CD1c-positive myeloid dendritic cell (primary cell): ENCODE measurements around the gene CLRN3.

Source experiments
- DNase-seq: peaks from one replicate; pipeline ENCODE4 v3.0.0-alpha.2; 2016; ENCODE audit errors: extremely low spot score

The CLRN3 gene

DNA sequence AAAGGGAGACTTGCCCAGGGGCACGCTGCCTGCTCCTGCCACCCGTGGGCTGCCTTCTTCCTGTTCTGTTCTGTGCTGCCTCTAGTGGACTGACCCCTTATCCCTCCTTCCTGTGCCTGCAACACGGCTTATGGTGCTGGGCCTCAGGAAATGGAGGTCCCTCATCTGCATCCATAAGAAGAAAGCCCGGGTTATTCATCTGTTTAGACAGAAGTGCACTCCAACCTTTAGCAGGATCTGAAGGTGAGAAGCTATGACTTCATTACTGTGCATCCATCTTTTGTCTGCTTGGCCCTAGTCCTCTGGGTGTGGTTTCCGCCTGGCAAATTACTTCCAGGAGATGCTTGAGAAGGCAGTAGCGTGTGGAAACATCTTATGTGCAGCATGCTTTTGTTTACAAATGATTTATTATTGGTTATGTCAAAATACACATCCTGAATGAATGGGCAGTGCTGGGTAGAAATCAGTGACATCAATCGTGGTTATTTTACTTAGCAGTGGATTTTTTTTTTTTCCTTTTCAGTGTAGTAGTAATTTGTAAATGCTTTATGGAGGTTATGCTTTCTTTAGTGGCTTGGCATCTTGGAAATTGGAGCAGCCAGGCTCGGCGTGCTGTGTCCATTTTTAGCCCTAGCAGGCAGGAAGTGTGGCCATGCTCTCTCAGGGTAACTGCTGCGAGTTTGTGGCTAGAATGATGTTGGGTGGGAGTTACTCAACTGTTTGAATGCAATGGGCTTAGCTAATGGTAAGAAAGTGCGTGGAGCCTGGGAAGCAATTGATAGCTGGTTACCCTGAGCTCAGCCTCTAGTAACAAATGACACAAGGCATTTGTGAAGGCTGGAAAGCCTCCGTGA, 26.9 kb upstream of the CLRN3 start:
- DNase-seq: peak; percentile 30

- DNase-seq: peak; percentile 56
These were observed 25.8 kb upstream of the CLRN3 start for GRCh38 chr10:127918572-127918971.

- no peak for DNase-seq
These were observed 24.1 kb upstream of the CLRN3 start for GRCh38 chr10:127916826-127917225.

GRCh38 chr10:127915324-127915723, 22.6 kb upstream of the CLRN3 start:
- no peak for DNase-seq

DNA sequence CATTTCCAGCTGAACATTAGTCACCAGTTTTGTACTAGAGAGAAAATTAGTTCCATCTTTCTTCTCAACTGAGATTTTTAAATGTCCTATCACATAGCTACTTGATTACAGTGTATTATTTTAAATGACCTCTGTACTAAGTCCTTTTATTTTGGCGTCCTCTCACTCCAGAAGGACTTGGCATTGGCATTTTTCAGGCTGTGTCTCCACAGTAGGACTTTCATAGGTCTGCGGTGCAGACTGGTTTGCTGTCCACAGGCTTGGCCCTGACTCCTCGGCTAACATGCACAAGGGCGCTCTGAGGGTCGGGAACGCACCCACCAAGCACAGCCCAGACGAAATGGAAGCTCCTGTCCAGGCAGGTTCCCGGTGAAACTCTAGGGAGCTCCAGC, 20.6 kb upstream of the CLRN3 start:
- DNase-seq: no peak

- DNase-seq: no peak
These were observed 20.0 kb upstream of the CLRN3 start for GRCh38 chr10:127912607-127913367.

- no peak for DNase-seq
These were observed 19.1 kb upstream of the CLRN3 start for GRCh38 chr10:127911867-127912257.

DNA sequence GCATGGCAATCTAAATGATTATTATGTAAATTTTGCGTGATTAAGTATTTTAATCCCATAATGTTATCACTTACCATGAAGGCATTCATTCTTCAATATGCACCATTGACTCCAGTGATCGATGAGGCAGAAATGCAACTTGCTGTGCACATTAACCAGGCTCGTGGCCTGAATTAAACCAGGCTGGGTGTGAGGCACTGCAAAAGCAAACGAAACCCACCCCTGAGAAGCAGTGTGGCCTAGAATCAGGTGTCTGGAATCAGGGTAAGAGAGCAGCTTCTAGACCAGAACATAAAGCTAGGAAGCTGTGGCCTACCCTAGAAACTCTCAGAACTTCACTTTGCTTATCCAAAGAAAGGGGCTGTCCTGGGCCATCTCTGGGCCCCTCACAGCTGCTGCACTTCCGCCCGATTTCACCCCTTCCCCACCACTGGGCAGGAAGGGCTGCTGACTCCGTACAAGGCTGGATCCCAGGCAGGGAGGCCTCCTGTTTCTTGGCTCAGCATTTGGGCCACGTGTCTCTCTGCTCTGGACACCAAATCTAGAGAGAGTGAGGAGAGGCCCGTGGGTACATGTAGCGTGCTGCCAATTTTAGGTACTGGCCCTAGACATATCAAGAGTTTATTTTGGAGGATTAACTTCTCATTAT, 18.6 kb upstream of the CLRN3 start:
- no peak for DNase-seq

DNA sequence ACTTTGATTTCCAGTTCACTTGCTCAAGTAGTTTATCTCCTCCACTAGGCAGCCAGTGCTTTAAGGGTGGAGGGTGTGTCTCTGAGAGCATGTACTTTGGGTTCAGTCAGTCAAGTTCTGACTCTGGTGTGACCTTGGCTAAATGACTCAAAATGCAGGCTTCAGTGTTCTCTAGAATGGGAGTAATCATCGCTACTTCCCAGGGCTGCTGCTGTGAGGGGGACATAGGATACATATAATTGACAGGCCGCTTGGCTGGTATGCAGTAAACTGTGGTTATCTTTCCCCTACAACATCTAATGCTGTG, 17.7 kb upstream of the CLRN3 start:
- no peak for DNase-seq

- no peak for DNase-seq
These were observed 17.1 kb upstream of the CLRN3 start for GRCh38 chr10:127909716-127910463.

DNA sequence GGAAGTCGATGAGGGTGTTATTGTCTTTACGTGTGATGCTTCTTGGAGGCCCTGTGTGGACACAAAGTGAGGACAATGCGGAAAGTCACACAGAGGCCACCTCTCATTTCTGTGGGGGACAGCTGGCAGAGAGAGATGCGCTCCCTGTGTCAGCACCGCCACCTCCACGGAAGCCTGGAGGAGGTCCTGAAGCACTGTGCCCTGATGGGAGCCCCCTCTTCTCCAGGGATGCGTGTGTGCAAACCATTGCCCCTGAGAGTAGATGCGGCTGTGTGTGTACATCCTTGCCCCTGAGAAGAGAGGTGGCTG, 16.2 kb upstream of the CLRN3 start:
- DNase-seq: no peak

DNA sequence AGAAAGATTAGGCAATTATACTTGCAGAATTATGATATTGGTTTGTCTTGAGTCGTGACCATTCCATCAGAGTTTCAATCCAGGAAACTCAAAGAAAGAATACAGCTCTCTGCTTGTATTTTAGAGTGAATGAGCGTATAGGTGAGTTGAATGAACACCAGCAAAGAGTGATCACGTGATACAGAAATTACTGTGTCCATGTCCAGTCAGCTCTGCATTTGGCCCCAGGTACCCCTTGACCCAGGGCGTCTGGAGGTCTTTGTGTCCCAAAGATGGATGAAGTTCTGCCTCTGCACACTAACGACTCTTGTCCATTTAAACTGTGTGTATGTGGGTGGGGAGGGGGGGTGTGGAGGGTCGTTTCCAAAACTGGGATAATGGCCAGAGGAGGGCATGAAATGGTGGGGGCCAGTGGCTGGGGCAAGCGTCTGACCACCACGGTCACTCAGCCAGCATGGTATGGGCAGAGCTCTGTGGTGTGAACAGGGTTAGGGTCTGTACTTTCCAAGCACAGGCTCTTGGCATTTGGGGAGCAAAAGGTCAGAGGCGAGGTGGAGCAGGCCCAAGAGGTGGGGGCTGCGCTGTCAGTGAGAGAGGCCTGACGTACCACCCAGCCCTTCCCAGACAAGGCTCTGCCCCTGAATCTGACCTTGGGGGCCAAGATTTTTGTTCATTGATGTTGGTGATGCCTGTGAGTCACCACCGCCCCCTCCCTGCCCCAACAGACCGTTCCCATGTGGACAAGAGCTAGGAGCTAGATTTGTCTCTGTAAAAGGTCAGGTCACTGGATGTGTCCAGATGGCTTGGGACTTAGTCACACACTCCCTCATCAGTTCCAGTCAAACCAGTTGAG, 15.6 kb upstream of the CLRN3 start:
- peak; percentile 75 for DNase-seq

DNA sequence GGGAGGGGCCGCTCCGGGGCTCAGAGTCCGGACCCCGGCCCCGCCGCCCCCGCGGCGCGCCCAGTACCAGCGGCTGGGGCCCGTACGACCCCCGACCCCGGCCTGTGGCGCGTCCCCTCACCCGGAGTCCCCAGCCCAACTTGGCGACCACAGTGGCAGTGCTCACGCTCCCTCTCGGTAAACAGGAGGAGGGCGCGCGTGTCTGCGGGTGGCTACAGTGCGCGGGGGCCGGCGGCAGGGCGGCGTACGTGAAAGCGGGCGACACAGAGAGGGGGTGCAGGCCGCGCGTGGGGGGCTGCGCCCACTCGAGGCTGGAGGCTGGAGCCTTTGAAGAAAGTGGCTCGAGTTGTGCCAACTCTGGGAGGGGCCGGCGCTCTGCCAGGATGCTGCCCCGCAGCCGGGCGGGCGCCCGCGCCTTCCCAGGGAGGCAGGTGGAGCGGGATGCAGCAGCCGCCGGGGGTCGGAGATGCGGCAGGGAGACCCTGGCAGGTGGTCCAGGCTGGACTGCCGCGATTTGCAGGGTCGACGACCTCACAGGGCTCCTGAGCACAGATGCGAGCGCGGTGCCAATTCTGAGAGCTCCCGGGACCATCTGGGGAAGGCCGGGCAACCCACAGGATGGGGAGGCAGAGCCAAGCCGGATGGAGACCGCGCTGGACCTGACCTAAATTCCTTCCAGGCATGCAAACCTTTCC, 14.8 kb upstream of the CLRN3 start:
- DNase-seq: peak; percentile 24

- DNase-seq: peak; percentile 92
These were observed 14.0 kb upstream of the CLRN3 start, which contains the start of gene PTPRE for GRCh38 chr10:127906548-127907377. Gene PTPRE (plus strand): TSS chr10:127907103. CDS start chr10:128040882, 133,779 bp downstream.

GRCh38 chr10:127905848-127906261, 13.1 kb upstream of the CLRN3 start:
- peak; percentile 46 for DNase-seq

DNA sequence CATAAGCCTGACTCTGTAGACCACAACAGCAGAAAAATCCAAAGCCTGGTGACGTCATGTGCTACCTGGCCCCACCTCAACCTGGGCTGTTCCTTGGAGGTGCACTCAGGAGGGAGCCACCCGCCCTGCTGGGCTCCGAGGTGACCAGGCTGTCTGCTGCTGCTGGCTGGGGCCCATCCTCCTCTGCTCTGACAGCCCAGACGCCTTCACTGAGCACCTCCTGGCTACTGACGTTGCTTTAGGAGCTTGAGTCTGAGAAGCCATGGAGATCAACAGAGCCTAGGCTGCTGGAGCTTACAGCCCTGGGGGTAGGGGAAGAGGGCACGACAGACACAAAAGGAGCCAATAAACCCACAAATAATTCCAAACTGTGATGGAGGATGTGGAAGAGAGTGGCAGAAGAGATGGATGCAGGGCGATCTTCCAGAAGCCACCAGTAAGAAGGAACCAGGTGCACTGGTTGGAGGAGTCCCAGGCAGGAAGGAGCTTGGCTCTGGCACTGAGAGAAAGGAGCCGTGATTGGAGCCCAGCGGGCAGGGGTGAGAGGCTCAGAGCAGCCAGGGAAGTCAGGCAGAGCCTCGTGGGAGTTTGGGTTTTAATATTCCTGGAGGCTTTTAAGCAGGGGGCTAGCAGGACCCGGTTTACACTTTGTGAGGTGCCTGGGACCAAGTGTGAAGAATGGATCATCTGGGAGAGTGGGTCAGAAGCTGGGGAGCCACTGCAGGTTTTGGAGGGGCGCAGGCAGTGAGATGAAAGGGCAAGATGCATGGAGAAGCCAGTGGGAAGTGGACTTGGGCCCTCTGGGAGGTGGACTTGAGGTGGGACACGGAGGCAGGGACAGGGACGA, 12.5 kb upstream of the CLRN3 start:
- DNase-seq: no peak

DNA sequence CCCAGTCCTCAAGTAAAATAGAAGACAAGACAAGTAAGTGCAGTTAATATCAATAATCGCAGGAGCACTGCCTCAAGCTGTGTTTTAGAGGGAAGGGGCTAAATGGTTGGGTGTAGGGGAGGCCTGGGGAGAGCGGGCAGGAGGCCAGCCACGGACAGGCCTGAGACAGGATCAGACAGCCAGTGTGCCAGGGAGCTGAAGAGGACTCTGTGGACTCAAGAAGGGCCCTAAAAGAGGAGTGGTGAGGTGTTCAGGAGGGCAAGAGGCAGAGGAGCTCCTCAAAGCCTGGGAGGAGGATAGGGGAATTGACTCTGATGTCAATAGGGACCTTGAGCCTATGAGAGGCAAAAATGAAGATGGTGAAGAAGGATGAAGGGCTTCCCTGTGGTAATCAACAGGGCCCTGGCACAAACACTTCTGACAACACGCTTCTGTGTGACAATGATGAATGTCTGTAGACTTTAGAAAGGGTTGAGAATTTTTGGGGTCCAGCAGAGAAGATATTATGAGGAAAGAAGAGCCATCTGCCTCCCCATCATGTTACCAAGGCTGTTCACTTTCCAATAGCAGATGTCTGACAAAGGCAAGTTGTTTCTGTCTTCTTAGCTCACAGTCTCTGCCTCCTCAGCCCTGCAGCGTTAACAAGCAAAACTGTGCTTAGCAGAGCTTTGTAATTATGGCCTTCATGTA, 11.7 kb upstream of the CLRN3 start:
- DNase-seq: no peak

DNA sequence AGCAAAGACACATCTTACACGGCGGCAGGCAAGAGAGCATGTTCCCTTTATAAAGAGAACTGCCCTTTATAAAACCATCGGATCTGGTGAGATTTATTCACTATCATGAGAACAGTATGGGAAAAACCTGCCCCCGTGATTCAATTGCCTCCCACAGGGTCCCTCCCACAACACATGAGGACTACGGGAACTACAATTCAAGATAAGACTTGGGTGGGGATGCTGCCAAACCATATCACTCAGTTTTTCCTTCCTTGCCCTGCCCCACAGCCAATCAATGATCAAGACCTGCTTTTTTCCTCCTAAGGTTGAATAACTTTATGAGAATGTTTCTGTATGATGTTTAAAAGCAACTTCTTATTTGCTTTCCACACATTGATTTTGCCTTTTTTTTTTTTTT, 11.0 kb upstream of the CLRN3 start:
- no peak for DNase-seq
